Breast epithelium (tissue), 4 donors: Measurements from ENCODE around the gene MCM6. TPM values are rescaled to one million over a fixed set of nuclear protein-coding genes. Genes with fewer than 3 reads are reported as not detected.

Experiments
- DNase-seq, 2 donors: peaks; one replicate each; pipeline ENCODE4 v3.0.0-alpha.2; 2019; ENCODE audit warnings: low spot score in 2 of 2
- H3K27ac ChIP-seq, 2 donors: fragments of 200-600 bp; sonication (generic) in 1 of 2; one replicate each; pipeline ENCODE4 v1.5.1; 2016 to 2019; ENCODE audit warnings: mild to moderate bottlenecking in 1 of 2
- H3K27me3 ChIP-seq, 2 donors: fragments of 200-600 bp; sonication (generic) in 1 of 2; one replicate each; pipeline versions ENCODE4 v1.5.1 to v1.6.0; 2017 to 2019; ENCODE audit warnings: control low read depth in 1 of 2, mild to moderate bottlenecking in 1 of 2
- H3K36me3 ChIP-seq: fragments of 200-600 bp; one replicate; pipeline ENCODE4 v1.5.1; 2019
- H3K4me1 ChIP-seq, 2 donors: fragments of 200-600 bp; sonication (generic); one replicate each; pipeline ENCODE4 v1.5.1; 2016 to 2019; ENCODE audit warnings: control low read depth in 1 of 2
- H3K4me3 ChIP-seq, 3 donors: fragments of 200-600 bp; sonication (generic); 1 replicate in 2 of 3; 2 replicates in 1 of 3; pipeline ENCODE4 v1.5.1; 2016 to 2019; ENCODE audit warnings: mild to moderate bottlenecking in 3 of 3, moderate library complexity in 2 of 3
- H3K9me3 ChIP-seq, 2 donors: fragments of 200-600 bp; sonication (generic) in 1 of 2; one replicate each; pipeline ENCODE4 v1.5.1; 2016 to 2019; ENCODE audit warnings: control low read depth in 1 of 2
- CTCF ChIP-seq, 3 donors: fragments of 450-650 bp; IDR thresholded peaks; one replicate each; pipeline ENCODE4 v1.5.1; 2016 to 2017; ENCODE audit warnings: antibody characterized with exemption in 3 of 3, mild to moderate bottlenecking in 3 of 3, moderate library complexity in 3 of 3
- POLR2A ChIP-seq: fragments of 450-650 bp; IDR thresholded peaks from one replicate; pipeline ENCODE4 v1.6.1; 2016; ENCODE audit warnings: antibody characterized with exemption, mild to moderate bottlenecking, moderate library complexity
- POLR2AphosphoS5 ChIP-seq, 3 donors: sonication (generic); formaldehyde crosslinking; IDR thresholded peaks; one replicate each; pipeline ENCODE4 v1.6.1; 2017; ENCODE audit warnings: antibody characterized with exemption in 3 of 3
- intact Hi-C: fragments of 100-400 bp; cut with DNase I; formaldehyde crosslinking; loops from one replicate; pipeline ENCODE4 v1.15.1; 2023; ENCODE audit warnings: low total_unique reads
- total RNA-seq, 3 donors: library from RNA; depleted of rRNA; stranded (reverse); fragments of >200 nt; gene quantifications; one replicate each; pipeline ENCODE4 v1.1.0, GENCODE V29; 2016

The MCM6 gene
- total RNA-seq, 3 donors from 2014 or later, result 10.9 to 11.8 (median 11.3) TPM

DNA sequence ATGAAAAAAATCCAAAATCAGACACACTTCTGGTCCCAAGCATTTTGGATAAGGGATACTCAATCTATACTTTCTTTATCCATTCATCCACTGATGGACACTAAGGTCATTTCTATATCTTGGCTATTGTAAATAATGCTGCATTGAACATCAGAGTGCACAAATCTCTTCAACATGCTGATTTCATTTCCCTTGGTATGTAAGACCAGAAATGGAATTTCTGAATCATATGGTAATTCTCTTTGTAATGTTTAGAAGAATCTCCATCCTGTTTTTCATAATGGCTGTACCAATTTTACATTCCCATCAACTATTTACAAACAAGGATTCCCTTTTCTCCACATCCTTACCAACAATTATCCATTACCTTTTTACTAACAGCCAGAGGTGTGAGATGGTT is 33.7 kb upstream of the MCM6 start:
- TF ChIP-seq CTCF (IDR thresholded peaks at IDR 0.05), result no peak
- no peak for TF ChIP-seq POLR2AphosphoS5 (IDR thresholded peaks at IDR 0.05)
- TF ChIP-seq POLR2A, result no peak
- Histone ChIP-seq H3K27ac (no peak overlapping the region), H3K4me1 (no peaks in the 10 kb centered on the region), H3K4me3 (no peak overlapping the region), H3K36me3 (no peaks in the 10 kb centered on the region), H3K27me3 (no peaks in the 10 kb centered on the region), H3K9me3 (no peaks in the 10 kb centered on the region)
- DNase-seq, result no peak
- intact Hi-C loops, result no loop called here

GRCh38 chr2:135905679-135906078 is 29.4 kb upstream of the MCM6 start:
- TF ChIP-seq CTCF (IDR thresholded peaks at IDR 0.05), result no peak
- no peak for TF ChIP-seq POLR2A
- no peak for TF ChIP-seq POLR2AphosphoS5 (IDR thresholded peaks at IDR 0.05)
- Histone ChIP-seq H3K27ac (no peak overlapping the region), H3K36me3 (no peaks in the 10 kb centered on the region), H3K27me3 (no peaks in the 10 kb centered on the region), H3K4me3 (no peak overlapping the region), H3K9me3 (no peaks in the 10 kb centered on the region), H3K4me1 (no peaks in the 10 kb centered on the region)
- DNase-seq, result no peak
- intact Hi-C loops, result no loop called here

- TF ChIP-seq POLR2A, result no peak
- TF ChIP-seq POLR2AphosphoS5 (IDR thresholded peaks at IDR 0.05), result no peak
- no peak for TF ChIP-seq CTCF (IDR thresholded peaks at IDR 0.05)
- intact Hi-C loops, result no loop called here
- Histone ChIP-seq H3K4me3 (no peak overlapping the region), H3K27ac (peak overlapping the region; percentile 17 to 54), H3K36me3 (no peaks in the 10 kb centered on the region), H3K27me3 (no peaks in the 10 kb centered on the region), H3K4me1 (no peaks in the 10 kb centered on the region), H3K9me3 (no peaks in the 10 kb centered on the region)
- DNase-seq, result no peak
Measured at GRCh38 chr2:135904341-135904989, 28.2 kb upstream of the MCM6 start.

DNA sequence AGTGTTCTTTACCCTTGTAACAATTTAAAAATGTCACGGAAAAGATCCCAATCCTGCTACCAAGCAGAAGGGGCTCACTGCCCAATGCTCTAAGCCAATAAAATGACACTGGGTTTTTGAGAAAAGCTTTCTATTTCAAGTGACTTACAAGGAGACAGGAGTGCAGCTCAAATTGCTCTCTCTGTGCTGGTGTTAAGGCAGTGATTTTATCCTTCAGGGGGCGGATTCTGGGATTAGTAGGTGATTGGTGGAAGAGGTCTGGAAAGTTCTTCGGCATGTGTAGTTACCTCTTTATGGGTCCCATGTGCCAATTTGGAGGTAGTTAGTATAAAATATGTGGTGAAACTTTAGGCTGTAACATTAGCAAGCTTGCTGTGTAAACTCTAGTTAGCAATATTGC is 27.4 kb upstream of the MCM6 start:
- Histone ChIP-seq H3K4me1 (no peaks in the 10 kb centered on the region), H3K9me3 (no peaks in the 10 kb centered on the region), H3K4me3 (no peak overlapping the region), H3K27me3 (no peaks in the 10 kb centered on the region), H3K27ac (no peak overlapping the region), H3K36me3 (no peaks in the 10 kb centered on the region)
- intact Hi-C loops, result no loop called here
- TF ChIP-seq POLR2A (no peak), POLR2AphosphoS5 (IDR thresholded peaks at IDR 0.05) (no peak), CTCF (IDR thresholded peaks at IDR 0.05) (no peak)
- no peak for DNase-seq

GRCh38 chr2:135899567-135899966 is 23.3 kb upstream of the MCM6 start:
- no peak overlapping the region for H3K4me3 ChIP-seq
- no peak overlapping the region for H3K27ac ChIP-seq
- H3K4me1 ChIP-seq, result no peaks in the 10 kb centered on the region
- no peaks in the 10 kb centered on the region for H3K36me3 ChIP-seq
- no peaks in the 10 kb centered on the region for H3K9me3 ChIP-seq
- TF ChIP-seq POLR2AphosphoS5 (IDR thresholded peaks at IDR 0.05) (no peak), CTCF (IDR thresholded peaks at IDR 0.05) (no peak), POLR2A (no peak)
- no peak for DNase-seq
- no peaks in the 10 kb centered on the region for H3K27me3 ChIP-seq
- intact Hi-C loops, result no loop called here
